ENCODE measurements around the gene MEAK7. TPM values are rescaled to one million over a fixed set of nuclear protein-coding genes. Genes with fewer than 3 reads are reported as not detected.

The MEAK7 gene, protein sequence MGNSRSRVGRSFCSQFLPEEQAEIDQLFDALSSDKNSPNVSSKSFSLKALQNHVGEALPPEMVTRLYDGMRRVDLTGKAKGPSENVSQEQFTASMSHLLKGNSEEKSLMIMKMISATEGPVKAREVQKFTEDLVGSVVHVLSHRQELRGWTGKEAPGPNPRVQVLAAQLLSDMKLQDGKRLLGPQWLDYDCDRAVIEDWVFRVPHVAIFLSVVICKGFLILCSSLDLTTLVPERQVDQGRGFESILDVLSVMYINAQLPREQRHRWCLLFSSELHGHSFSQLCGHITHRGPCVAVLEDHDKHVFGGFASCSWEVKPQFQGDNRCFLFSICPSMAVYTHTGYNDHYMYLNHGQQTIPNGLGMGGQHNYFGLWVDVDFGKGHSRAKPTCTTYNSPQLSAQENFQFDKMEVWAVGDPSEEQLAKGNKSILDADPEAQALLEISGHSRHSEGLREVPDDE
- 22.0 TPM for polyA plus RNA-seq (2013, experiment 1 of 2; ENCODE audit: insufficient read length)
- polyA plus RNA-seq (2013, experiment 2 of 2; ENCODE audit: insufficient read length): 22.6 TPM

DNA sequence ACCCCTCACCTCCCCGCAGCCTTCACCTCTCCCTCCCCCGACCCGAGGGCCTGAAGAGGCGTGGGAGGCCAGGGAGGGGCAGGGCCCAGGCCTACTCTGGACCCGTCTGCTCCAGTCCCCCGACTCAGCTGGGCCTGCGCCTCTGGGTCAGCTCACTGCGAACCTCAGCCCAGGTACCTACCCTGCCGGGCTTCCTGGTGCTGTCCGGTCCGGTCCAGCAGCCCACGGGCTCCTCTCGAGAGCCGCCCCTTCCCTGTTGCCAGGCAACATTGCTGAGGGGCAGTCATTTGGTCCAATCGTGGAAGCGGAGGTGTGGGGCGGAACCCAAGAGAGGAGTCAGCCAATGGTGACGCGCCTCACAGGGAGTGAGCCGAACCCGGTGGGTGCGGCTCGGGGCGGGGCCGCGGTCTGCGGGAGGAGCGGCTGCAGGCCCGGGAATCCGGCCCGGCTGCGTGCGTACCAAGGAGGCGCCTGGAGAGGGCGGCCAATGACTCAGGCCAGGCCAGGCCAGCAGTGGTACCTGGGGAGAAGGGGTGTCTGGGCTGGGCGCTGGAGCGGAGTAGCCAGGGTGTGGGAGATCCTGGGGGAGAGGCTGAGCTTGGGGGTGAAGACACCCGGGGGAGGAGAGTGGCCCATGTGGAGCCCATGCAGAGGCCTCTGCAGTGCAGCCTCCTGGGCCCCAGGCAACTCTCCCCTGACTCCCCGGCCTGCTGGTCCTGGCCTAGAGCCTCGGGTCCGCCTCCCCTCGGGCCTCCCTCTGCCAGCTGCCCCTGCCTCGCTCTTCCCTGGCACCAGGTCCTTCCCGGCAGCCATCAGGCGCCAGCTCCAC lies at the start of gene MEAK7:
Gene MEAK7, minus strand, starts transcription at position 240 of the 829 bp plus-strand sequence. CDS start 6,573 bp downstream, outside the sequence.
- peak; percentile 99 for DNase-seq

DNA sequence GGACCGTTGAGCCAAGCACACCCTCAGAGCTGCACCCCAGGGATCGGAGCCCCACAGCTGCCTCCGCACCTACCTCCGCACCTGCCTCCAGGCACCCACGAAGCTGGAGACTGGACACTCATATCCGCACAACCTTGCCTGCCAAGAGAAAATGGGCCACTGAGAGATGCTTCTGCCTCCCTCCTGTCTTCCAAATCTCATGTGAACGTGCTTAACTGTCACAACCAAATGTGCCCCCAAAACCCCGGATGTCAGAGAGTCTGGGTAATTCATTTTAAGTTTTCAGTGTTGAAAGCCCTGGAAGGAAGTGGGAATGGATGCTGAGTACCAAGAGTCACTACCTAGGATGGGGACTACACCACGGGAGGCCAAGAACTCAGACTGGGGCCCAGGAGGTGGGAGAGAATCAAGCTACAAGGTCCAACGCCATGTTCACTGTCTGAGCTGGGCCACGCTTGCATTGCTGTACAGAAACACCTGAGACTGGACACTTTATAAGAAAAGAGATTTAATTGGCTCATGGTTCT lies 49.5 kb upstream of the MEAK7 start:
- DNase-seq: no peak

DNA sequence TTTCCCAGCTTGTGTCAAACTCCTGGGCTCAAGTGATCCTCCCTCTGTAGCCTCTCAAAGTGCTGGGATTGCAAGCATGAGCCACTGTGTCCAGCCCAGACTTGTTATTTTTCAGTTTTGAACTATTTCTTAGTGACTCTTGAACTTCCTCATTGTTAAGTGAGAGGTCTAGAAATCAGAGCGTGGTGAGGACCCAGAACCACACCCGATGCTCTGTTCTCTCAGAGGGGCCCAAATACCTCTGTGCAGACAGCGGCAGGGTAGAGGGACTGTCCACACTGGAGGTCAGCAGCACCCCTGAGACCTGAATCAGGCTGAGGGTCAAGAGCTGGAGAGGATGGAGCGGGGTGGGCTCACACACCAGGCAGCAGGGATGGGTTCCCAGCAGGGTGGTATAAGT lies 47.7 kb upstream of the MEAK7 start:
- DNase-seq: no peak

DNA sequence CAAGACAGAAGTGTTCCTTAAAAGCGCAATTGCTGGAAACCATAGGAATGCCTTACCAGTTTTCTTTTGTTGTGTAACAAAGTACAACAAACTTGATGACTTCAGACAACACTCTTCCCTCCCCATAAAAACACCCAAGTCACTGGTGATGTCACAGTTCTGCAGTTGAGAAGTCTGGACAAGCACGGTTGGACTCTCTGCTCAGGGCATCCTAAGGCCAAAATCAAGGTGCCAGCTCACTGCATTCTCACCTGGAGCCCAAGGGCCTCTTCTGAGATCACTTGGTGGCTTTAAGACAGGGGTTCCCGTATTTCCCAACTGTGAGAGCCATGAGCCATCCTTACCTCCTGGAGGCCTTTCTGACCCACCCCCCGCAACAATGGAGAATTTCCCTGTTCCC lies 45.6 kb upstream of the MEAK7 start:
- no peak for DNase-seq

DNA sequence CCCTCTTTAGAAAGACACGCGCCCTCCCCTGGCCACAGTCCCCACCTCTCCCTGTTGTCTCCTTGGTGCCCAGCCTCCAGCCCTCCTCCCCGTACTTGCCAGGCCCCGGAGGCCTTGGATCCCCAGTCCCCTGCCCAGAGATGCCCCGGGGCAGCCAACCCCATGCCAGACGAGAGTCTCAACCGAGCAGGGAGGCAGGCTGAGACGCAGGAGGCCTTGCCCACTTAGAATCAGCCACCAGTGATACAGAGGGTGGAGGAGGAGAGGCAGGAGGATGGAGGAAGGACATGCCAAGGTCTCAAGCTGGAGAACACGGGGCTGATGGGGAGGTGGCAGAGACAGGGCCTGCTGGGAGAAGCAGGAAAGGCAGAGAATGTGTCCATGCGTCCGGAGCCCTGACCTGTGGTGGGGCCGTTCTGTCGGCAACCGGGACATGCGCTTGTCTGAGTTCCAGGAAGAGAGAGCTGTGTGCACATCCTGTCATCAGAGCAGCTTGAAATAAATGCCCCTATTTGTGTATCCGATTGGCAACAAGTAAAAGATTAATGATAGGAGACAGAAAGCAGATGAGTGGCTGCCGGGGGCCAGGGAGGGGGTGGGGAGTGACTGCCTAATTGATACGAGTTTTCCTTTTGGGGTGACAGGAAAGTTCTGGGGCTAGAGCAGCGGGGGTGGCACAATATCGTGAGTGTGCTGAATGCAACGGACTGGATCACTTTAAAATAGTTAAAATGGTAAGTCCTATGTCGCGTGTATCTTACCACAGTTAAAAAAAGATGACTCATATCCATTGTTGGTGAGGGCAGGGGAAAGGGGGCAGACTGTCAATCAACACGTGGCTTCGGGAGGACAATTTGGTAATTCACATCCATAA lies 44.7 kb upstream of the MEAK7 start:
- no peak for DNase-seq

DNA sequence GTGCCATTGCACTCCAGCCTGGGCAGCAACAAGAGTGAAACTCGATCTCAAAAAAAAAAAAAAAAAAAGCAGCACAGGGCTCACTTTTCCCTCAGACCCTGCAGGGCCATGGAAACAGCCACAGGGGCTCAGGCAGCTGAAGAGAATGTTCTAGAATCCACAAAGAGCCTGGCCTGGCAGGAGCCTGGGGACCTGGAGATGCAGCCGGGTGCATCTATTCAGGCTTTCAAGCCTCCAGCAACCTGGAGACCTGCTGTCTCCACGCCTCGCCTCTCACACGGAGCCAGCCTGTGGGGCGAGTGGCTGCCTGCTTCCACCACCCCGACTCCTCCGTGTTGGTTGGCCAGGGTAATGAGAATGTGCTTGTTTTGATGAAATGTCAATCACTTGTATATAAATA lies 44.0 kb upstream of the MEAK7 start:
- no peak for DNase-seq

DNA sequence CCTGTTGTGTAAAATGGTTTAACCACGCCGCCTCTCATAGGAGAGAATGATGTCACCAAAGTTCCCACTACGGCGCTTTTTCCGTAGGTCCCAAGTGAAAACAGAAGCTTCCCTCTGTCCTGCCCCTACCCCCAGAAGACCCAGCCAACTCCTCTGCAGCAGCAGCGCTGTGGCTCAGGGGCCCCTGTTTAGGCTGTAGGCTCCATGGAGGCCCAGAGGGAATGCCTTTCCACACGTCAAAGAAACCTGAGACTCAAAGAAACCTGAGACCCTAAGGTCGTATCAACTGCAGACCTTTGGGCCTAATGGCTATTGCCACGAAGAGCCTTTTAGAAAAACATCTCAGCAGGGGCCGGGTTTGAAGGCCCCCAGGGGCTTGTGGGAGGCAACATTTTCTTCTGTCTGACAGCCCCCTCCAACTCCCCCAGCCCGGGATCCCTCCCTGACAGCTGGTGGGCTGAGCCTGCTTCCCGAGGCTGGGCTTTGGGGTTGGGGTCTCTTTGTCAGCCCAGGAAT lies 43.1 kb upstream of the MEAK7 start:
- DNase-seq: no peak

DNA sequence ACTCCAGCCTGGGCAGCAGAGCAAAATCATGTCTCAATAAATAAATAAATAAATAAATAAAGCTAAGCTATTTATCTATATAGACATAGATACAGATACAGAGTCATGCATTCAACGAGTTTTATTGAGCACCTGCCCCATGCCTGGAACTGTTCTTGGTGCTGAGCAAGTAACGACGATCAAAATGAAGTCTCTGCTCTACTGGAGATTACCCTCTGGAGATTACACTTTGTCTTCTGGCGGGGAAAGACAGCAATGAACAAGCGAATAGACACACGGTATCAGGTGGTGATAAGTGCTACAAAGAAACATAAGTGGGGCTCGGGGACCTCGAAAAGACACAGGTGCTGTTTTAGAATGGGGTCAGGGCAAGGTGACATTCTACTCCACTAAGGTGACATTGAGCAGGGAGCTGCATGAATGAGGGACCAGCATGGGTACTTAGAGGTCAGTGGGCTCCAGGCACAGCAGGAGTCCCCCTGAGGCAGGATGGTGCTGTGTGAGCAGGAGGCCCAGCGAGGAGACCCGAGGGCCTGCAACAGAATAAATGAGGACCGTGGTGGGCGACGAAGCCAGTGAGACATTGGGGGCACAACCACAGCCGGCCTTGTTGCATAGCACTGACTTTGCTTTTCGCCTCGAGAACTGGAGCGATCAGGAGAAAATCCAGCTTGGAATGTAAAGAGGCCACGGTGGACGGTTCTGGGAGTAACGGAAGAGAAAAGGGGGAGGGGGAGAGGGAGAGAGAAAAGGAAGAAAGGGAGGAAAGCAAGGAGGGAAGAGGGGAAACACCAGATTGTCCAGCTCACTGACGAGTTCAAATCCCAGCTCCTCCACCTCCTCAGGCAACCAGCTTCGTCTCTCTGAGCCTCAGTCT lies 42.4 kb upstream of the MEAK7 start:
- DNase-seq: no peak

DNA sequence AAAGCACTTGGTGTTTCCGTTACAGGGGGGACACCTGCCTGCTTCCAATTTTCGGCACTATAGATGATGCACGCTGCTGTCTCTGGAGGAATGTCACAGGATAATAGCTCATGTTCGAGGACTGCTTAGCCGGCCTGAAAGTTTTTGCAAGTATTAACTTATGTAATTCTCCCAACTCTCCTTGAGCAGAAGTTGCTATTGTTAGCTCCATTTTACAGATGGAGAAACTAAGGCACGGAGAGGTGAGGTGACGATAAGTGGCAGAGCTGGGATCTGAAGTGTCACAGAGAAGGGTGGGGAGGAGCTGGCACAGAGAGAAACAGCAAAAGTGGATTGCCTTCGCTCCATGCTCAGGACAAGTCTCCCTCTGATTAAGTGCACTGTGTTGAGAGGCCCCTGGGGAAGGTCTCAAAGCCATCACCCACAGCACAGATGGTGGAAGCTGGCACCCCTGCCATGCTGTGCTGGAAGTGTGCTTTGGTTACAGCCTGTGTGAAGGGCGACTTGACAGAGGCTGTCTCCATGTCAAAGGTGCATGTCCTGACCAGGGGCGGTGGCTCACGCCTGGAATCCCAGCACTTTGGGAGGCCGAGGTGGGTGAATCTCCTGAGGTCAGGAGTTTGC lies 40.8 kb upstream of the MEAK7 start:
- no peak for DNase-seq

DNA sequence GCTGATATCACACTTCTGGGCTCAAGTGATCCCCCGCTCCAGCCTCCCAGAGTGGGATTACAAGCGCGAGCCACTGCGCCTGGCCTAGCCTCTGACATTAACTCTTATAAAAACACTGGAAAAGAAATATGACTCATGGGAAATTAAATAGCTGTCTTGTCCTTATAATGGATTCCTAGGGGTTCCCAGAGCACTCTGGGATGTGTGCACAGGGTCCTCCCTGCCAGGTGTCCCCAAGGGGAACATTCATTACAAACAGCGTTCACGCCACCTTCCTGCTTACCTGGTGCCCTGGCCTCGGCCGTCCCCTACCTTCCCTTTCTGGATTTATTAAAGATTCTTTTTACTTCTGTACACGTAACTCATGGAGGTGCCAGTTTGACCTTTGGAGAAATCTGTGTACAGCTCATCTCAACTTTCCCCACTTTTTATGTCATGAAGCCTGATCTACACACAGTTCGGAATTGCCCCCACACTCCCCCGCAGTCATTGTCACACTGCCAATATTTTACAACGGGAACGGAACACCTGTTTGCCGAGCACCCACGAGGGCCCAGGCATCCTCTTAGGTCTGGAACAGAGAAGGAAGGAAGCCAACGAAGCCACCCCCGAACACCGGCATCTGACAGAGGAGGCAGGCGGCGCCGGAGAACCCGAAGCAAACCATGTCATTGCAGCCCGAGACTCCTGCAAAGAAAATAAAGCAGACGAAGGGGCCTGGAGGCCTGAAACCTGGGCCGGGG lies 39.7 kb upstream of the MEAK7 start:
- DNase-seq: peak; percentile 58

DNA sequence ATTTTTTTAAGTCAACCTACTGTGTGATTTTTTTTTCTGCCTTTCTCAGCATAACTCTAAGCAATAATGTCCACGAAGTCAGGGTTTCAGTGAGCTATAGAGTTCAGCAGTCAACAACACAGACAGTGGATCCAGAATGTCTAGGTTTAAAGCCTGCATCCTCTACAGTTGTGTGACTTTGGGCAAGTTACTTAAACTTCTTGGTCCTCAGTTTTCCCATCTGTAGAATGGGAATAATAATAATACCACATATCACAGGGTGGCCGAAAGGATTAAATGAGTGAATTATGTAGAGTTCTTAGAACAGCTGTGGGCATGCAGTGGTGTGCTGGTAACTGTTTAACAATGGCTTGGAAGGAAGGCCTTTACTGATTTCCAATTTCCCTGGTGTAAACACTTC lies 38.8 kb upstream of the MEAK7 start:
- DNase-seq: no peak

DNA sequence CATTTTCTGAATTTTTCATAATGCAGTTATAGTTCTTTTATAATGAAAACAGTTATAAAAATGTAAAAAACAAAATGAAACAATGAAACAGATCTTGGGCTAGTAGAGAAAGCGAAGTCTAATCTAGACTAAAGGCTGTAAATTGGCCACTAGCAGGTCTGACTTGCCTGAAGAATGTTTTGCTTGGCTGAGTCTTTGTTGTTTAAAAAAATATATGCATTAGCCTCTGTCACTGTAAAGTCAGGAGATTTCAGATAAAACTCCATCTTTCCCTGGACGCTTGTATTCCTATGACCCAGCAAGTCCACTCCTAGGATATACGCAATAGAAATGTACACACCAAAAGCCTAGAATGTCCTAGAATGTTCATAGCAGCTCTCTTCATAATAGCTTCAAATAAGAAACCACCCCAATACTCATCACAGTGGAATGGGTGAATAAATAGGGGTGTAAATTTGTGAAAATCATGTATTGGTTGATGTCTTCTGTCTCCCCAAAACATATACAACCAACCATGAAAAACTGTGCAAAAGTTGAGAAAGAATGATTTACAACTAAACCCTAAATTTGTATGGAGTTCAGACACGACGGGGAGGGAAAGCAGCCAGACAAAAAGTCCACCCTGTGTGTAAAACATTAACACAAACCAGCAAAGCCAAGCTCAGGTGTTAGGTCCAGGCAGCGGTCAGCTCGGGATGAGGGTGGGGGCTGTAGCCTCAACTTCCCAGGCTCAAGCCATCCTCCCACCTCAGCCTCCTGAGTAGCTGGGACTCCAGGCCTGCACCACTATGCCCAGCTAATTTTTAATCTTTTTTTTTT lies 37.7 kb upstream of the MEAK7 start:
- DNase-seq: peak; percentile 75

DNA sequence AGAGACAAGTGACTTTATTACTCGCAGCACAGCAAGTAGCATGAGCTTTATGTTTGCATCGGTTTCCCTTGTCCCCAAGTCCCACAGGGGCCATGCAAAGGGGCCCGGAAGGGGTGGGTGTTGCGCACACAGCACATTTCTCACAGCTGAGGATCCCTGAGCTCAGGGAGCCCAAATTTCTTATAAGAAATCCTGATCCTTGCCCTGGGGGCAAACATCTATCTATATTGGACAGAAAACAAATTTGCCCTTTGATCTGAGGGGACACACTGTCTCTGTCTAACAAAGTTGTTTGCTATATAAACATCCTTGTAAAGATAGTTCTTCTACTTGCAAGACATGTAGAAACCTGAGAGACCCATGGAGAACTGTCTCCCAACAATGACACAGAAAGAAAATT lies 35.7 kb upstream of the MEAK7 start:
- DNase-seq: no peak

DNA sequence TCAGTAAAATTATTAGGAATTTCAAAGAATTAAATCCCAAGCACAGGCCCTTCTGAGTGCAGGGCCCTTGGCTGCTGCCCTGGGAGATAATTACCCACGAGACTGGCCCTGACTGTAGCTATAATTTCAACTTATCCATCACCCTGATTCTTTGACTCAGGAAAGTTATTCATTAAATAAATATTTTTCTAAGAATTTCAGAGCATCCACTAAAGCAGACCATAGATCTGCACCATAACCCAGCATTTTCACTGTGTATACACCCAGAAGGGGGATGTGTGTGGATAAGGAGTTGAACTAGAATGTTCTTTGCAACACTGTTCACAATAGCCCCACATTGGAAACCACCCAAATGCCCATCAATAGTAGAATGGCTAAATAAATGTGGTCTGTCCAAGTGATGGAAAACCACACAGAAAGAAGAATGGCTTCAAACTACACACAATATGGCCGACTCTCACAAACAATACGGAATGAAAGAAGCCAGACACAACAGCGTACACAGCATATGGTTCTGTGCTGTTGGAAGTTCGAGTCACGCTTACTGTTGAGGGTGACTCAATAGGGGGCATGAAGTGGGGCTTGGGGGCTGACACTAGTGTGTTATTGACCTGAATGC lies 33.9 kb upstream of the MEAK7 start:
- DNase-seq: no peak

DNA sequence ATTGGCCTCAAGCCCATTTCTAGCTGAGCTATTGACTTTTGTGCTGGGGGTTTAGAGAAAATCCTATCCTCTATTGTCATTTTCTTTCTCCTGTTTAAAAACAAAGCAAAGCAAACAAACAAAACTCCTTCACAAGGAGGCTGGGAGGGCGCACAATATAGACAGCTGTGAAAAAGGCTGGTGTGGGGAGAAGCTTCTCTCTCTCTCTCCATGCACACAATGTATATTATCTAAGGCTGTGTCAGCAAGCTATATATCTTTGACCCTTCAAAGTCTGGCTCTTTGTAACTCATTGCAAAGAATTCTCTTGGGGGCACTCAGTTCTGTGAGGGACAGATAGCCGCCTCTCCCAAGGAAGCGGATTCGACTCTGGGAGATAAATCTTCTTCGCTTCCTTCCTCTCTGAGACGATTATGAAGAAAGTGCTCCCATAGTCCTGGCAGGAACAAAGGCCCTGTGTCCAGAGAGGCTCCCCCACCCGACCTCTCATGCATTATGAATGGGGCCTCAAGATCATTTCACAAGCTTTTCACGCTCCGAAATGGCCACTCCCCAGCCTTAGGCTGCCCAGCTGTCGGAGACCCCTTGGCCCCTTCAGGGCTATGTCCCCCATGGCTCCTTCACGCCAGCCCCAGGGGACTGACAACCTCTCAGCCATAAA lies 33.2 kb upstream of the MEAK7 start:
- DNase-seq: no peak

DNA sequence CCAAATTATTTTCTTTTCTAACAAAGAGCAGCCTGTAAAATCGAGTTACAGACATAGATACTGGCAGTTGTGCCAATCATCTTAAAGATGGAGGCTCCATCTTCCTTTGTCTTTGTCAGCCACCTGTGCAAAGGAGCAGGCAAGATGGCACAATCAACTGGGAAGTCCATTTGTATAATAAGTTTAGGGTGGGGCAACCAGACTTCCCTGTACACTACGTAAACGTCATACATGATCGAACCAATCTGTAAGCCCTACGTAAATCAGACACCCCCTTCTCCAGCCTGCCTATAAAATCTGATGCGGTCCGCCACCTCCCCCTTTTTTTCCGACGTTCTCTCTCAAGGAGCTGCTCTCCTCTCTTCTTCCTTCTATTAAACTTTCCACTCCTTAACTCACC lies 31.4 kb upstream of the MEAK7 start:
- DNase-seq: no peak

DNA sequence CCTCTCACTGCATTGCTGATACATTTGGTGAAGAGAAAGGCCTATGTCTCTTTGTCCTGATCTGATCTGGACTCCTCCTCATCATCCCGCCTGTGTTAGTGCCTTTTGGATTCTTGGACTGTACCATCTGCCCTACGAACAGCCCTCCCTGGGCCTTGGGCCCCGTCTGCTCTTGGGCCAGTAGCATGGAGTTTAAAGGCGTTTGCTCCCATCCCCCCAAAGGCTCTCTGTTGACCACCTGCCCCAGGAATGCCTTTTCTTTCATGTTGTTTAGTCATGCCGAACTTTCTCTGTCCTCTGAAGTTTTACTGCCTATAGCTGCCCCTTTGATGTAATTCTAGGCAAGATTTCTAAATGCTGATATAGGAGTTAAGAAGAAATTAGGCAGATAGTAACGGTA lies 30.9 kb upstream of the MEAK7 start:
- DNase-seq: no peak

DNA sequence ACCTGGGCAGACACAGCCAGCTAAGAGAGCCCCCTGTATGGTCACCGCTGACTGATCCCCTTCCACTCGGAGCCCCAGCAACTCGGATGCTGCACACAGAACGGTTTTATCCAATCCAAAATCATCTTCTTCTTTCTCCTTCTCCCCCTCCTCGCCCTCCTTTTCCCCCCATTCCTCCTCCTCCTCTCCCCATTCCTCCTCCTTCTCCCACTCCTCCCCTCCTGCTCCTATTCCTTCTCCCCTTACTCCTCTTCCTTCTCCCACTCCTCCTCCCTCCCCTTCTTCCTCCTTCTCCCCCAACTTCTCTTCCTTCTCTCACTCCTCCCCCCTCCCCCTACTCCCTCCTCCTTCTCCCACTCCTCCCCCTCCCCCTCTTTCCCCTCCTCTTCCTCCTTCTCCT lies 30.4 kb upstream of the MEAK7 start:
- DNase-seq: no peak

Measured in fibroblast of skin of scalp (primary cell).